GM23338 (cell line): ENCODE results near the gene RYR3. TPM values are rescaled to one million over a fixed set of nuclear protein-coding genes. Genes with fewer than 3 reads are reported as not detected.

Experiments
- ATAC-seq: fragments of 200-7000 bp; cut with Tn5 transposase; 3 replicates; pipeline ENCODE4 v1.9.1; 2020
- DNase-seq: peaks from one replicate; pipeline ENCODE4 v3.0.0-alpha.2; 2015; ENCODE audit warnings: low spot score
- H2AFZ ChIP-seq: fragments of 200-600 bp; sonication (generic); 2 replicates; pipeline ENCODE4 v1.8.0; 2016; ENCODE audit warnings: antibody characterized with exemption, mild to moderate bottlenecking, moderate library complexity
- H3F3A ChIP-seq: fragments of 200-600 bp; sonication (generic); replicated peaks from 2 replicates; pipeline ENCODE4 v1.8.0; 2017; ENCODE audit warnings: antibody characterized with exemption, mixed run types, low read depth
- H3K27ac ChIP-seq: fragments of 200-600 bp; sonication (generic); 2 replicates; pipeline ENCODE4 v1.6.1; 2016; ENCODE audit warnings: low read depth
- H3K27me3 ChIP-seq: fragments of 200-600 bp; sonication (generic); 2 replicates; pipeline ENCODE4 v1.8.0; 2016; ENCODE audit warnings: mild to moderate bottlenecking, mixed run types, moderate library complexity; ENCODE audit not compliant: insufficient read depth
- H3K36me3 ChIP-seq: fragments of 200-600 bp; sonication (generic); 2 replicates; pipeline ENCODE4 v1.8.0; 2016; ENCODE audit warnings: mild to moderate bottlenecking; ENCODE audit not compliant: insufficient read depth
- H3K4me1 ChIP-seq: fragments of 200-600 bp; sonication (generic); 2 replicates; pipeline ENCODE4 v1.8.0; 2016; ENCODE audit warnings: mild to moderate bottlenecking, moderate library complexity; ENCODE audit not compliant: insufficient read depth
- H3K4me2 ChIP-seq: fragments of 200-600 bp; sonication (generic); 2 replicates; pipeline ENCODE4 v1.7.1; 2017; ENCODE audit warnings: mixed run types
- H3K4me3 ChIP-seq: fragments of 200-600 bp; sonication (generic); 2 replicates; pipeline ENCODE4 v1.6.1; 2016; ENCODE audit warnings: mixed run types
- H3K79me2 ChIP-seq: fragments of 200-600 bp; sonication (generic); replicated peaks from 2 replicates; pipeline ENCODE4 v1.8.0; 2017; ENCODE audit warnings: mild to moderate bottlenecking; ENCODE audit not compliant: insufficient read depth
- H3K9me2 ChIP-seq: fragments of 200-600 bp; sonication (generic); 2 replicates; pipeline ENCODE4 v1.8.0; 2017; ENCODE audit not compliant: insufficient read depth
- H4K20me1 ChIP-seq: fragments of 200-600 bp; sonication (generic); replicated peaks from 2 replicates; pipeline ENCODE4 v1.8.0; 2017; ENCODE audit warnings: mild to moderate bottlenecking; ENCODE audit not compliant: insufficient read depth
- H3K27ac Mint-ChIP-seq: 2 replicates; pipeline ENCODE4 v1.8.0; 2020; ENCODE audit warnings: inconsistent platforms, mild to moderate bottlenecking, moderate library complexity, mixed read lengths
- H3K27me3 Mint-ChIP-seq: 3 replicates; pipeline ENCODE4 v1.8.0; 2022; ENCODE audit warnings: low read depth, mild to moderate bottlenecking, moderate library complexity, mixed read lengths, inconsistent platforms; ENCODE audit not compliant: insufficient read depth, poor library complexity
- H3K36me3 Mint-ChIP-seq: 3 replicates; pipeline ENCODE4 v1.8.0; 2021; ENCODE audit warnings: low read depth, mild to moderate bottlenecking, inconsistent platforms, moderate library complexity, mixed read lengths
- H3K4me1 Mint-ChIP-seq: 3 replicates; pipeline ENCODE4 v1.8.0; 2020; ENCODE audit warnings: mild to moderate bottlenecking, inconsistent platforms, mixed read lengths
- H3K4me3 Mint-ChIP-seq: 3 replicates; pipeline ENCODE4 v1.8.0; 2021; ENCODE audit warnings: moderate library complexity, mild to moderate bottlenecking, inconsistent platforms, mixed read lengths
- H3K9me3 Mint-ChIP-seq: 3 replicates; pipeline ENCODE4 v1.8.0; 2020; ENCODE audit warnings: moderate library complexity, mild to moderate bottlenecking, inconsistent platforms, mixed read lengths
- CREB1 ChIP-seq: fragments of 250-450 bp; sonication (Bioruptor Pico); IDR thresholded peaks from 2 replicates; pipeline ENCODE4 v1.5.0; 2020; ENCODE audit warnings: low read depth, mild to moderate bottlenecking, moderate library complexity
- ETS1 ChIP-seq: IDR thresholded peaks from 2 replicates; pipeline ENCODE4 v1.6.1; 2016; ENCODE audit warnings: antibody characterized with exemption
- EZH2phosphoT487 ChIP-seq: fragments of 200-600 bp; sonication (generic); IDR thresholded peaks from one replicate; pipeline ENCODE4 v1.8.1; 2018; ENCODE audit warnings: antibody characterized with exemption; ENCODE audit not compliant: unreplicated experiment
- JUNB ChIP-seq: IDR thresholded peaks from one replicate; pipeline ENCODE4 v1.6.1; 2016; ENCODE audit warnings: antibody characterized with exemption; ENCODE audit not compliant: unreplicated experiment
- NANOG ChIP-seq: IDR thresholded peaks from 2 replicates; pipeline ENCODE4 v1.6.1; 2016; ENCODE audit warnings: antibody characterized with exemption, borderline replicate concordance
- POLR2AphosphoS5 ChIP-seq: IDR thresholded peaks from 2 replicates; pipeline ENCODE4 v1.6.1; 2016; ENCODE audit warnings: antibody characterized with exemption, low read depth
- REST ChIP-seq: IDR thresholded peaks from one replicate; pipeline ENCODE4 v1.6.1; 2018; ENCODE audit warnings: antibody characterized with exemption; ENCODE audit not compliant: unreplicated experiment
- STAT1 ChIP-seq: IDR thresholded peaks from one replicate; pipeline ENCODE4 v1.6.1; 2016; ENCODE audit warnings: antibody characterized with exemption; ENCODE audit not compliant: unreplicated experiment
- ZNF114 ChIP-seq: fragments of 250-450 bp; sonication (Bioruptor Pico); IDR thresholded peaks from 2 replicates; pipeline ENCODE4 v1.5.0; 2020; ENCODE audit warnings: mild to moderate bottlenecking, moderate library complexity
- ZNF331 ChIP-seq: fragments of 250-450 bp; sonication (Bioruptor Pico); IDR thresholded peaks from 2 replicates; pipeline ENCODE4 v1.5.0; 2020; ENCODE audit warnings: low read depth, mild to moderate bottlenecking, moderate library complexity
- polyA plus RNA-seq: library from polyadenylated mRNA; unstranded; fragments of >200 nt; fragmentation: Nextera tagmentation; extraction: Ambion mirVana; gene quantifications from 2 replicates; pipeline ENCODE4 v1.2.1, GENCODE V29; 2016
- total RNA-seq: library from RNA; depleted of rRNA; stranded (reverse); fragments of >200 nt; shearing (Covaris generic); gene quantifications from 2 replicates; pipeline ENCODE4 v1.2.3, GENCODE V29; 2014
- TF ChIP-seq, protein P1 (sequence below), 2 experiments: fragments of 200-600 bp in 1 of 2; sonication (generic) in 1 of 2; conservative IDR thresholded peaks; 2 replicates each; pipeline versions ENCODE4 v1.5.1 to v1.6.1; 2016 to 2017; ENCODE audit warnings: antibody characterized with exemption in 2 of 2, low read depth in 2 of 2, mild to moderate bottlenecking in 2 of 2, moderate library complexity in 1 of 2

The RYR3 gene
- total and polyA plus RNA-seq, 2 experiments from 2014 or later = 1.1 to 1.2 TPM

- TF ChIP-seq, protein P1, sequence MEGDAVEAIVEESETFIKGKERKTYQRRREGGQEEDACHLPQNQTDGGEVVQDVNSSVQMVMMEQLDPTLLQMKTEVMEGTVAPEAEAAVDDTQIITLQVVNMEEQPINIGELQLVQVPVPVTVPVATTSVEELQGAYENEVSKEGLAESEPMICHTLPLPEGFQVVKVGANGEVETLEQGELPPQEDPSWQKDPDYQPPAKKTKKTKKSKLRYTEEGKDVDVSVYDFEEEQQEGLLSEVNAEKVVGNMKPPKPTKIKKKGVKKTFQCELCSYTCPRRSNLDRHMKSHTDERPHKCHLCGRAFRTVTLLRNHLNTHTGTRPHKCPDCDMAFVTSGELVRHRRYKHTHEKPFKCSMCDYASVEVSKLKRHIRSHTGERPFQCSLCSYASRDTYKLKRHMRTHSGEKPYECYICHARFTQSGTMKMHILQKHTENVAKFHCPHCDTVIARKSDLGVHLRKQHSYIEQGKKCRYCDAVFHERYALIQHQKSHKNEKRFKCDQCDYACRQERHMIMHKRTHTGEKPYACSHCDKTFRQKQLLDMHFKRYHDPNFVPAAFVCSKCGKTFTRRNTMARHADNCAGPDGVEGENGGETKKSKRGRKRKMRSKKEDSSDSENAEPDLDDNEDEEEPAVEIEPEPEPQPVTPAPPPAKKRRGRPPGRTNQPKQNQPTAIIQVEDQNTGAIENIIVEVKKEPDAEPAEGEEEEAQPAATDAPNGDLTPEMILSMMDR (conservative IDR thresholded peaks at IDR 0.05; ENCODE audit: low read depth in 2 of 2) = no peak
- no peak for TF ChIP-seq NANOG
- no peak for TF ChIP-seq STAT1
- no peak for TF ChIP-seq ZNF114 (CRISPR knock-in tag)
- no peak for TF ChIP-seq EZH2phosphoT487
- TF ChIP-seq JUNB = no peak
- no peak for TF ChIP-seq ETS1
- no peak for TF ChIP-seq REST
- TF ChIP-seq POLR2AphosphoS5 = no peak
- TF ChIP-seq ZNF331 (CRISPR knock-in tag) = no peak
- TF ChIP-seq CREB1 (CRISPR knock-in tag) = no peak
Observed at GRCh38 chr15:33559207-33559890, 248.6 kb downstream of the RYR3 start (continued).

DNA sequence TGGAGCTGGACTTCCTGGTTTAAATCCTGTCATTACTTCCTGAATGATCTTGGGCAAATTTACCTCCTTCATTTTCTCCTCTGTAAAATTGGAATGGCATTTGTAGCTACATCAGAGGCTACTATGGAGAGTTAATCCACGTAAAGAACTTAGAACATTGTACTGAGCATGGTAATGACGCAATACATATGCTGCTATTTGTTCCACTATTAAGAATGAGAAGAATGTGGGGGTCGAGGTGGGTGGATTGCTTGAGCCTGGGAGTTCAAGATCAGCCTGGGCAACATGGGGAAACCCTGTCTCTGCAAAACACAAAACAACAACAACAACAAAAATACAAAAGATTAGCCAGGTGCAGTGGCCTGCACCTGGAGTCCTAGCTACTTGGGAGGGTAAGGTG is 250.6 kb downstream of the RYR3 start:
- H4K20me1 ChIP-seq = no peaks in the 10 kb centered on the region
- H3K79me2 ChIP-seq = no peaks in the 10 kb centered on the region
- H3K27ac ChIP-seq = no peak overlapping the region
- peaks cover 4% of the 10 kb centered on the region for H3K27me3 Mint-ChIP-seq
- peaks cover 27% of the 10 kb centered on the region for H3K4me1 ChIP-seq
- H3K9me2 ChIP-seq = no peaks in the 10 kb centered on the region; the same call in 1 of the 2 replicates
- peaks cover 31% of the 10 kb centered on the region for H3K4me1 Mint-ChIP-seq
- peak overlapping the region; percentile 51; the same call in 1 of the 2 replicates for H3K27ac Mint-ChIP-seq
- H3F3A ChIP-seq = no peaks in the 10 kb centered on the region
- H3K36me3 Mint-ChIP-seq = no peaks in the 10 kb centered on the region
- ATAC-seq (peak; percentile 54), DNase-seq (peak; percentile 66)
- H3K9me3 Mint-ChIP-seq = no peaks in the 10 kb centered on the region
- H3K4me3 Mint-ChIP-seq = no peak overlapping the region
- no peaks in the 10 kb centered on the region for H3K27me3 ChIP-seq
- H3K36me3 ChIP-seq = no peaks in the 10 kb centered on the region
- no peak overlapping the region for H2AFZ ChIP-seq
- H3K4me3 ChIP-seq = no peak overlapping the region
- peak overlapping the region; percentile 34; the same call in 1 of the 2 replicates for H3K4me2 ChIP-seq
- TF ChIP-seq EZH2phosphoT487 = no peak
- no peak for TF ChIP-seq ETS1
- no peak for TF ChIP-seq POLR2AphosphoS5
- TF ChIP-seq JUNB = no peak
- TF ChIP-seq CREB1 (CRISPR knock-in tag) = no peak
